HAP-1 (cell line): ENCODE measurements around the gene RBM18.

ENCODE experiments used
- DNase-seq, 2 experiments: peaks; one replicate each; pipeline ENCODE4 v3.0.0-alpha.2; 2016 to 2020; ENCODE audit warnings: low spot score in 2 of 2
- H3K27me3 ChIP-seq: fragments of 250-450 bp; sonication (Bioruptor Pico); 2 replicates; pipeline ENCODE4 v1.5.1; 2020; ENCODE audit warnings: low read depth, mild to moderate bottlenecking, moderate library complexity
- H3K36me3 ChIP-seq: fragments of 250-450 bp; sonication (Bioruptor Pico); replicated peaks from 2 replicates; pipeline ENCODE4 v1.5.1; 2020; ENCODE audit warnings: mild to moderate bottlenecking
- H3K4me1 ChIP-seq: fragments of 250-450 bp; sonication (Bioruptor Pico); 2 replicates; pipeline ENCODE4 v1.5.1; 2020; ENCODE audit warnings: mild to moderate bottlenecking
- H3K4me3 ChIP-seq: fragments of 250-450 bp; sonication (Bioruptor Pico); 2 replicates; pipeline ENCODE4 v1.5.1; 2020; ENCODE audit warnings: mild to moderate bottlenecking, moderate library complexity
- H3K9me3 ChIP-seq: fragments of 250-450 bp; sonication (Bioruptor Pico); 2 replicates; pipeline ENCODE4 v1.5.1; 2020; ENCODE audit warnings: mild to moderate bottlenecking, moderate library complexity
- in situ Hi-C: fragments of 300-500 bp; cut with MboI; formaldehyde crosslinking; loops from 3 replicates; pipeline ENCODE4 v1.14.3; 2020; ENCODE audit warnings: low sequenced_read_pairs, inconsistent platforms, mixed read lengths

RBM18 gene

GRCh38 chr9:122223435-122223834 lies 41.2 kb downstream of the RBM18 start:
- no peaks in the 10 kb centered on the region for H3K4me1 ChIP-seq
- DNase-seq = no peak
- H3K36me3 ChIP-seq = no peaks in the 10 kb centered on the region
- H3K9me3 ChIP-seq = no peaks in the 10 kb centered on the region; the same call in 1 of the 2 replicates
- H3K27me3 ChIP-seq = peaks cover 17% of the 10 kb centered on the region
- in situ Hi-C loops = no loop called here
- no peak overlapping the region for H3K4me3 ChIP-seq

GRCh38 chr9:122222791-122223190 lies 41.8 kb downstream of the RBM18 start:
- no peaks in the 10 kb centered on the region for H3K36me3 ChIP-seq
- H3K27me3 ChIP-seq = peaks cover 23% of the 10 kb centered on the region
- no peak for DNase-seq
- in situ Hi-C loops = no loop called here
- H3K9me3 ChIP-seq = no peaks in the 10 kb centered on the region; the same call in 1 of the 2 replicates
- no peaks in the 10 kb centered on the region for H3K4me1 ChIP-seq
- no peak overlapping the region for H3K4me3 ChIP-seq

- in situ Hi-C loops = no loop called here
- no peak overlapping the region for H3K4me3 ChIP-seq
- H3K27me3 ChIP-seq = peaks cover 23% of the 10 kb centered on the region
- H3K36me3 ChIP-seq = no peaks in the 10 kb centered on the region
- H3K9me3 ChIP-seq = no peaks in the 10 kb centered on the region; the same call in 1 of the 2 replicates
- no peak for DNase-seq
- no peaks in the 10 kb centered on the region for H3K4me1 ChIP-seq
Measured at GRCh38 chr9:122221183-122221811, 43.3 kb downstream of the RBM18 start.

- H3K9me3 ChIP-seq = no peaks in the 10 kb centered on the region; the same call in 1 of the 2 replicates
Measured at GRCh38 chr9:122220673-122221182, 43.9 kb downstream of the RBM18 start.

GRCh38 chr9:122219856-122220672 lies 44.6 kb downstream of the RBM18 start:
- in situ Hi-C loops = no loop called here
- DNase-seq = no peak
- H3K27me3 ChIP-seq = peaks cover 23% of the 10 kb centered on the region
- no peak overlapping the region for H3K4me3 ChIP-seq
- no peaks in the 10 kb centered on the region for H3K36me3 ChIP-seq
- H3K9me3 ChIP-seq = no peaks in the 10 kb centered on the region; the same call in 1 of the 2 replicates
- no peaks in the 10 kb centered on the region for H3K4me1 ChIP-seq

More at GRCh38 chr9:122220673-122221182, 43.9 kb downstream of the RBM18 start:
- no peak overlapping the region for H3K4me3 ChIP-seq
- in situ Hi-C loops = no loop called here
- no peaks in the 10 kb centered on the region for H3K36me3 ChIP-seq
- no peaks in the 10 kb centered on the region for H3K4me1 ChIP-seq
- peaks cover 23% of the 10 kb centered on the region for H3K27me3 ChIP-seq
- no peak for DNase-seq

- no peaks in the 10 kb centered on the region for H3K4me1 ChIP-seq
- DNase-seq = peak in 1 of 2 experiments; percentile 21
- H3K9me3 ChIP-seq = no peaks in the 10 kb centered on the region; the same call in 1 of the 2 replicates
Measured at GRCh38 chr9:122218935-122219855, 45.4 kb downstream of the RBM18 start.

GRCh38 chr9:122218071-122218934 lies 46.3 kb downstream of the RBM18 start:
- no peaks in the 10 kb centered on the region; the same call in 1 of the 2 replicates for H3K9me3 ChIP-seq
- no peak overlapping the region for H3K4me3 ChIP-seq
- H3K4me1 ChIP-seq = peaks cover 2% of the 10 kb centered on the region; the same call in 1 of the 2 replicates
- H3K36me3 ChIP-seq = no peaks in the 10 kb centered on the region
- peaks cover 23% of the 10 kb centered on the region for H3K27me3 ChIP-seq
- no peak for DNase-seq
- in situ Hi-C loops = no loop called here

More at GRCh38 chr9:122218935-122219855, 45.4 kb downstream of the RBM18 start:
- H3K4me3 ChIP-seq = no peak overlapping the region
- in situ Hi-C loops = no loop called here
- H3K27me3 ChIP-seq = peaks cover 23% of the 10 kb centered on the region
- H3K36me3 ChIP-seq = no peaks in the 10 kb centered on the region

GRCh38 chr9:122217640-122218039 lies 47.0 kb downstream of the RBM18 start:
- in situ Hi-C loops = no loop called here
- no peaks in the 10 kb centered on the region for H3K36me3 ChIP-seq
- DNase-seq = no peak
- H3K9me3 ChIP-seq = no peaks in the 10 kb centered on the region; the same call in 1 of the 2 replicates
- H3K27me3 ChIP-seq = peaks cover 23% of the 10 kb centered on the region
- peaks cover 2% of the 10 kb centered on the region; the same call in 1 of the 2 replicates for H3K4me1 ChIP-seq
- H3K4me3 ChIP-seq = no peak overlapping the region

GRCh38 chr9:122216798-122217418 lies 47.7 kb downstream of the RBM18 start:
- no peaks in the 10 kb centered on the region for H3K36me3 ChIP-seq
- peaks cover 23% of the 10 kb centered on the region for H3K27me3 ChIP-seq
- in situ Hi-C loops = no loop called here
- no peaks in the 10 kb centered on the region; the same call in 1 of the 2 replicates for H3K9me3 ChIP-seq
- H3K4me3 ChIP-seq = no peak overlapping the region
- no peak for DNase-seq
- H3K4me1 ChIP-seq = peaks cover 2% of the 10 kb centered on the region; the same call in 1 of the 2 replicates

- Histone ChIP-seq H3K36me3 (no peaks in the 10 kb centered on the region), H3K9me3 (no peaks in the 10 kb centered on the region; the same call in 1 of the 2 replicates), H3K27me3 (peaks cover 23% of the 10 kb centered on the region), H3K4me3 (no peak overlapping the region), H3K4me1 (peaks cover 2% of the 10 kb centered on the region; the same call in 1 of the 2 replicates)
- no peak for DNase-seq
- in situ Hi-C loops = no loop called here
Measured at GRCh38 chr9:122216138-122216797, 48.4 kb downstream of the RBM18 start.

- peaks cover 23% of the 10 kb centered on the region for H3K27me3 ChIP-seq
Measured at GRCh38 chr9:122215663-122216062, 49.0 kb downstream of the RBM18 start.

More at GRCh38 chr9:122215663-122216062, 49.0 kb downstream of the RBM18 start:
- H3K36me3 ChIP-seq = no peaks in the 10 kb centered on the region
- no peak for DNase-seq
- no peaks in the 10 kb centered on the region; the same call in 1 of the 2 replicates for H3K9me3 ChIP-seq
- in situ Hi-C loops = no loop called here
- H3K4me1 ChIP-seq = peaks cover 2% of the 10 kb centered on the region; the same call in 1 of the 2 replicates
- H3K4me3 ChIP-seq = no peak overlapping the region
